GM19463 (cell line): Measurements from ENCODE around the gene CHST1.

ENCODE experiments used
- ATAC-seq: cut with Tn5 transposase; IDR thresholded peaks from one replicate; pipeline ENCODE4 v1.9.1; 2021; ENCODE audit warnings: mild to moderate bottlenecking, moderate library complexity; ENCODE audit not compliant: unreplicated experiment

The CHST1 gene

GRCh38 chr11:45665206-45665932 lies at the start of gene CHST1:
Gene CHST1, minus strand, starts transcription at chr11:45665622. Its CDS starts 14,699 bp downstream, at chr11:45650923.
- no peak for ATAC-seq

GRCh38 chr11:45713573-45713972 lies 48.2 kb upstream of the CHST1 start:
- no peak for ATAC-seq

- ATAC-seq: no peak
These were observed 45.1 kb upstream of the CHST1 start for GRCh38 chr11:45710561-45710960.

GRCh38 chr11:45708887-45709663 lies 43.7 kb upstream of the CHST1 start:
- ATAC-seq: no peak

- no peak for ATAC-seq
These were observed 39.2 kb upstream of the CHST1 start for GRCh38 chr11:45704635-45705034.

GRCh38 chr11:45704133-45704532 lies 38.7 kb upstream of the CHST1 start:
- no peak for ATAC-seq

GRCh38 chr11:45702511-45702910 lies 37.1 kb upstream of the CHST1 start:
- ATAC-seq: no peak

GRCh38 chr11:45698777-45699497 lies 33.5 kb upstream of the CHST1 start:
- no peak for ATAC-seq

GRCh38 chr11:45692808-45693453 lies 27.5 kb upstream of the CHST1 start:
- no peak for ATAC-seq

- ATAC-seq: no peak
These were observed 23.1 kb upstream of the CHST1 start for GRCh38 chr11:45688472-45689033.

- ATAC-seq: no peak
These were observed 22.4 kb upstream of the CHST1 start for GRCh38 chr11:45687836-45688235.

GRCh38 chr11:45685964-45686537 lies 20.6 kb upstream of the CHST1 start:
- no peak for ATAC-seq

GRCh38 chr11:45684440-45684839 lies 19.0 kb upstream of the CHST1 start:
- no peak for ATAC-seq

GRCh38 chr11:45683271-45684058 lies 18.0 kb upstream of the CHST1 start:
- no peak for ATAC-seq

- no peak for ATAC-seq
These were observed 14.4 kb upstream of the CHST1 start for GRCh38 chr11:45679806-45680205.

GRCh38 chr11:45678976-45679375 lies 13.6 kb upstream of the CHST1 start:
- ATAC-seq: no peak

- no peak for ATAC-seq
These were observed 12.5 kb upstream of the CHST1 start for GRCh38 chr11:45677770-45678512.

GRCh38 chr11:45676522-45677095 lies 11.2 kb upstream of the CHST1 start:
- ATAC-seq: peak; percentile 92

GRCh38 chr11:45675646-45676045 lies 10.2 kb upstream of the CHST1 start:
- no peak for ATAC-seq
